HG03342 (cell line): ENCODE measurements around the gene BANF2.

Experiments used
- ATAC-seq: cut with Tn5 transposase; IDR thresholded peaks from one replicate; pipeline ENCODE4 v1.9.1; 2021; ENCODE audit warnings: mild to moderate bottlenecking, moderate library complexity; ENCODE audit not compliant: unreplicated experiment

Gene BANF2

DNA sequence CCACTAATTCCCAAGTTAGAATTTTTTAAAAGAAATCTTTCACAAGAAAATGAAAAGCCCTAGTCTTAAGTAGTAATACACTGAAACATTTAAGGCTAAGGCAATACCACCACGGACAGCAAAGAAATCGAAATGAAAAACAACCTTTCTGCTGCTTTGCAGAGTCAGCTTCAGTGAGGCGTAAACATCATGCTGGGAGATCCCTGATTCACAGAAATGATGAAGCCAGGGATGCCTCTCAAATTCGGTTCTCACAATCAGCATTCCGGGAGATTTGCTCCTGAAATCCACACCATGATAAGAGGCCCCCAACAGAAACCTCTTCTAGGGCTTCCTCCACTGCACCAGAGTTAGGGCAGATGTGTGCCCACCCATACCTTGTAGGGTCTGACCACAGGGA lies 36.3 kb upstream of the BANF2 start:
- ATAC-seq = no peak

- ATAC-seq = no peak
These were observed 35.6 kb upstream of the BANF2 start for GRCh38 chr20:17664025-17664633.

DNA sequence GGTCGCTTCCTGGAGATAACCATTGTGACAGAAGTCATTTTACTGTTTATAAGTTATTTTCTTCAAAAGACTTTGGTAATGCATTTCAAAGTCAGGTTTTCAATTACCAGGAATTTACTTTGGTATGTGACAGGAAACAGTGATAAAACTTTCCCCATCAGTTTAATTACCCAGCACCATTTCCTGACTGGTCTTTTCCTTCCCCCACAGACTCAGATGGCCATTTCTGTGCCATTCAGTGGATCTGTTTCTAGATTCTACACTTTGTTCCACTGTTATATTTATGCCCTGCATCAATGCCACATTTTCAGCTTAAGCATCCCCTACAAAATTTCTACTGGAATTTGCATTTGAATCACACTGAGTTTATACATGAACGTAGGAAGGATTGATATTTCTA lies 34.0 kb upstream of the BANF2 start:
- no peak for ATAC-seq

DNA sequence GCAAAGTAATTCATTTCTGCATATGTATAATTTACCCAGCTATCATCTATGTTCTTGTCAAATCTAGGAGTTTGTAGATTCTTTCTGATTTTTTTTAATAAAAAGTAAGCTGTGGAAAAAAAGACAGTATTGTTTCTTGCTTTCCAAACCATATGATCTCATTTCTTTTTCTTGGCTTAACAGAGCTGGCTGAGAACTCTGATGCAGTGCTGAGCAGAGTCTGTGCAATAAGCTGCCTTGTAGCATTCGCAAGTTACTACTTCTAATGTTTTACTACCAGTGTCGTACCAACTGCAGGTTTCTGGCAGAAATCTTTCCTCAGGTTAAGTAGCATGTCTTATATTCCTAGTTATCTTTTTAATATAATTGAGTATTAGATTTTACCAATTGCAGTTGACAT lies 33.3 kb upstream of the BANF2 start:
- ATAC-seq = no peak

- no peak for ATAC-seq
These were observed 32.3 kb upstream of the BANF2 start for GRCh38 chr20:17667445-17667844.

DNA sequence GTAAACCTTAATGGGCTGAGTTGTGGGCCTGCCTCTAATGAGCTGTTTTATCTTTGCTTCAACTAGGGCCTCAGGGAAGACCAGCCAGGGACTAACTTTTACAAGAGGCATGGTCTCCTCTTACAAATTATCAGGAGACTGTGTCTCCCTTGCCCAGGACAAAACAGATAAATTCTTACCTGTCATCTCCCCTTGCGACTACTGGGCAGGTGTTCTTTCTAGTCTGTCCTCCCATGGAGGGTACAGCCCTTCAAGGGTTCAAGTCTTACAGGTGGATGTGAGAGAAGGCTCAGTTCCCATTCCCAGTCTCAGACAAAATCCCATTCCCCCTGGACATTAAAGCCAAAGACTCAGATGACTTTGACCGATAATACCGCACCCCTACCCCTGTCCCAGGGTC lies 31.3 kb upstream of the BANF2 start:
- ATAC-seq = no peak

GRCh38 chr20:17669306-17669931 lies 30.3 kb upstream of the BANF2 start:
- ATAC-seq = no peak

DNA sequence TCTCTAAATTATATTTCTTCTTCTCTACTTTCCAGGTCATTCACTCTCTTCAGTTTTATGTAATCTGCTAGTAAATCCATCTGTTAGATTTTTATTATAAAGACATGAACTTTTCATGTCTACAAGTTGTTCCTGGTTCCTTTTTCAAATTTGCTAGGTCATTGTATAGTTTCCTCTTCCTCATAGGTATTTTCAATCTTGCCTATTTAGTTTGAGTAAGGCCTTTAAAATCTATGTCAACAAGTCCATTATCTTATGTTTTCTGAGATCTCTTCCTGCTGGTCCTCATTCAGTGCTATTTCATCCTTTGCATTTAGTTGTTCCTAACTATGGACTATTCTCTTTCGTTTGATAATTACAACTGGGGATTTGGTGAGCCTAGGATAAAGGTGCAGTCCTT lies 28.8 kb upstream of the BANF2 start:
- ATAC-seq = no peak

DNA sequence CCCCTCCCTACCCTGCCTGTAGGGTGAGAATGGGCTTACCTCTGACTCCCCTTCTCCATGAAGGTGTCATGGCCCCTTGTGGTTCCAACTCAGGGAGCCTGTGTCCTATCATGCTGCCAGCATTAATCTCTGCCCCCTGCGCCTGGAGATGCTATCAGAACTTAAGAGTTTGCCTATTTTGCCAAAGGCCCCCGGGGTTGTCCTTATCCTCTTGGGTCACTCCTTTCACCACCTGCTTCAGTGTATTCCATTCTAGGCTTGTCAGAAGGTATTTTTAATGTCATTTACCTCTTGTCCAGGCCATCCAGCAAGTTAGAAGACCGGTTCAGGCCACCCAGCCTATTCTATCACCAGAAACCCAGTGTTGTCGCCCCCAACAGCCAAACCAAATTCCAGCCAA lies 28.2 kb upstream of the BANF2 start:
- no peak for ATAC-seq

- ATAC-seq = no peak
These were observed 26.7 kb upstream of the BANF2 start for GRCh38 chr20:17673084-17673483.

GRCh38 chr20:17674722-17675518 lies 24.8 kb upstream of the BANF2 start:
- ATAC-seq = no peak

GRCh38 chr20:17675519-17676377 lies 24.0 kb upstream of the BANF2 start:
- no peak for ATAC-seq

GRCh38 chr20:17676378-17676759 lies 23.4 kb upstream of the BANF2 start:
- no peak for ATAC-seq

DNA sequence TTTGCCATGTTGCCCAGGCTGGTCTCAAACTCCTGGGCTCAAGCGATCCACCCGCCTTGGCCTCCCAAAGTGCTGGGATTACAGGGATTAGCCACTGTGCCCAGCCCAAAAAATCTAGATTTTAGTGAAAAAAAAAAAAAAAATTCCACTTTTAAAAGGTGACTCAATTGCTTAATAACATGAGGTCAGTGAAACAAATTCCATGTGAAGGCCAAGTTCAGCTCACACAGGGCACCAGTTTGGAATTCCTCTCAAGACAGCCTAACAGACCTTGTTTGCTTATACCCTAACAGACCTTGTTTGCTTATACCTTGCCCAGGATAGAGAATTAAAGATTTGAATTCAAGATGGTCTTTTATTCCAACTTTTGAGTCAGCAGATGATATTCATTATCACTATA lies 22.8 kb upstream of the BANF2 start:
- ATAC-seq = no peak

DNA sequence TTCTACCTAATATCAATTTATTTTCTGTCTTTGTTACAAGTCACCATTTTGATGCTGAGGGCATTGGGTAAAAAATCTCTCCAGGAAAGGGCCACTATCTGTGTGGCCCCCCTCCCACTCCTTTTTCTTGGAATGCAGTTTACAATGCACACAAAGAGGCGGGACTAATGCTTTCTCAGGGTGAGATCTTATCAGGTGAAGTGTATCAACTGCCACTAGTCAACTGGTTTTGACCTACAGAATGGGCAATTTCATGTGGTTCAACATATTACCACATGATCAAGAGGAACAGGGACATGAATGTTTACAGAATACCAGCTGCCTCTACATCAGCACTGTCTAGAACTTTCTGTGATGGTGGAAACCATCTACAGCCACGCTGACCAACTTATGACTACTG lies 21.5 kb upstream of the BANF2 start:
- no peak for ATAC-seq

DNA sequence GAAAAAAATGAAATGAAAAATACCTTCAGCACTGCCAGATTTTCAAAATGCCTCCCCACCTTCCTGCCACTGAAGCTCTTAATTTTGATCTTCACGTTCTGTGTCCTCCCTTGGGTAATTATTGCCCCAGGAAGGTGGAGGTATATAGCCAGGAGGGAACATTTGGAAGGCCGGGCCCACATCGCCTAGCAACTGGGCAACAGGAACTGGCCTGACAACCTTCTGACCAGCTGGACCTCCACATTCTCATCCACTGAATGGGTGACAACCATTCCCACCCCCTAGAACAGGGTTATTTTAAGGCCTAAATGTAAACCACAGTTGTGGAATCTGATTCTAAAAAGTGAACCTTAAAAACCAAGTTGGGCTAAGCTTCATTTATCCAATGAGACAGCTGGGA lies 20.9 kb upstream of the BANF2 start:
- ATAC-seq = no peak

GRCh38 chr20:17679941-17680835 lies 19.6 kb upstream of the BANF2 start:
- ATAC-seq = no peak

DNA sequence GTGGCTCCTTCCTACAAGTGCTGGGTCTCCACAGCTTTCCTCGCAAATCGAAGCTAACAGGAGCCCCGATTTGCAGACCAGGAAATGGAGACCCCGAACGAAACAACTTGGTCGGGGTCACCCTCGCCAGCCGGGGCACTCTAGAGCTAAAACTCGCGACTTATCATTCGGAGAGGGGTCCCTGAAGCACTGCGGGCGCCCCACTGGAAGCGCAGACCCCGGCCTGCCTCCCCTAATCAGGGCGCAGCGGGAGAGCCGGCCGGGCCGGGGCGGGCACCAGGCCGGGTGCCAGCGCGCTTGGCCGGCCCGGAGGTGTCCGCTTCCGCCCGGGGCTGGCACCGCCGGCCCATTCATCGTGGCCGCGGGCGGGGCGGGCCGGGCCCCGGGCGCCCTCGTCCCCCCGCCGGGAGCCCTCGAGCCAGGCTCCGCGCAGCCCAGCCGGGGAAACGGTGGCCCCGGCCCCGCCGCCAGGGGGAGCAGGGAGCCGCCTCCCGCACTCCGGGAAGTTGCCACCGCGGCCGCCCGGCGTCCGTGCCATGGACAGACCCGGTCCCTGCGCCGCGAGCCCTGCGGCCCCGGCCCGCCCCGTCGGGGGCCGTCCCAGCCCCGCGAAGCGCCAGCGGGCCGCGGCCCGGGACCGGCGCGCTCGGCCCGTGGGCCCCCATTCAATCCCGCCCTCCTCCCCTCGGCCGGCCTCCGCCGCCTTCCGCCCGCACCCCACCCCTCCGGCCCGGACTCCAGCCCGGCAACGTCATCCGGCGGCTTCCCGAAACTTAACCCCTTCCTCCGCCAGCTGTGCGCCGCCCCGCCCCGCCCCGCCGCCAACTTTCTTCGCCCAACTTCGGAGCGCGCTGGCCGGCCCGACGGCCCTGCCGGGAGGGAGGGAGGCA lies 18.7 kb upstream of the BANF2 start:
- peak; percentile 44 for ATAC-seq

DNA sequence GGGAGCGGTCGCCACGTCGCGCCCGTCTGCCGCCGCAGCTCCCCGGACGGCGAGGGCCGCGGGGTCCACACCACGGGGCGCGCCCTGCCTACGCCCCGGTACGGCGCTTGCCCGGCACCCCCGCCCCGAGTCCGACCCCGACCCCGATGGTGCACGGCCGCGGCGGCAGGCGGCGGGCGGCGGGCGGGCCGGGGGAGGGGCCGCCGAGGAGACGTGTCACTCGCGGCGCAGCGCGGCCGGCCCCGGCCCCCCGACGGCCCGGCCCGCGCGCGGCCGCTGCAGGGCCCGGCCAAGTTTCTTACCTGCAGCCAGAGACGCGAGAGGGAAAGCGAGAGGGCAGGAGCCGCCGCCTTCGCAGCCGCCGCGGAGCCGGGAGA lies 18.1 kb upstream of the BANF2 start:
- ATAC-seq = peak; percentile 3
